ENCODE measurements around the gene ZNF462.

Gene ZNF462

GRCh38 chr9:106890608-106891007, 27.6 kb downstream of the ZNF462 start:
- Histone ChIP-seq H3K4me2 (ENCODE audit: low read length) (no peak overlapping the region), H3K4me1 (ENCODE audit: low read length) (no peaks in the 10 kb centered on the region), H3K27me3 (ENCODE audit: low read depth, low read length) (peaks cover 16% of the 10 kb centered on the region), H3K9me3 (ENCODE audit: insufficient read depth, low read length) (no peaks in the 10 kb centered on the region), H3K36me3 (replicated peaks; ENCODE audit: low read depth, low read length) (no peaks in the 10 kb centered on the region), H3K79me2 (ENCODE audit: low read length) (no peaks in the 10 kb centered on the region), H3K4me3 (ENCODE audit: low read length) (no peak overlapping the region), H2AFZ (ENCODE audit: low read depth, low read length) (no peak overlapping the region), H3K27ac (ENCODE audit: low read length) (no peak overlapping the region), H4K20me1 (ENCODE audit: insufficient read depth, low read length) (no peaks in the 10 kb centered on the region), H3K9ac (ENCODE audit: low read length) (no peak overlapping the region)
- TF ChIP-seq EZH2phosphoT487 (IDR thresholded peaks at IDR 0.05; ENCODE audit: low read depth) (no peak), CTCF (IDR thresholded peaks at IDR 0.05; ENCODE audit: low read depth, low read length) (no peak)

GRCh38 chr9:106891286-106891685, 28.3 kb downstream of the ZNF462 start:
- Histone ChIP-seq H2AFZ (ENCODE audit: low read depth, low read length) (no peak overlapping the region), H3K27ac (ENCODE audit: low read length) (no peak overlapping the region), H3K9me3 (ENCODE audit: insufficient read depth, low read length) (no peaks in the 10 kb centered on the region), H3K4me1 (ENCODE audit: low read length) (no peaks in the 10 kb centered on the region), H3K4me3 (ENCODE audit: low read length) (no peak overlapping the region), H3K36me3 (replicated peaks; ENCODE audit: low read depth, low read length) (no peaks in the 10 kb centered on the region), H4K20me1 (ENCODE audit: insufficient read depth, low read length) (no peaks in the 10 kb centered on the region), H3K9ac (ENCODE audit: low read length) (no peak overlapping the region), H3K79me2 (ENCODE audit: low read length) (no peaks in the 10 kb centered on the region), H3K27me3 (ENCODE audit: low read depth, low read length) (peaks cover 19% of the 10 kb centered on the region), H3K4me2 (ENCODE audit: low read length) (no peak overlapping the region)
- TF ChIP-seq CTCF (IDR thresholded peaks at IDR 0.05; ENCODE audit: low read depth, low read length) = no peak
- TF ChIP-seq EZH2phosphoT487 (IDR thresholded peaks at IDR 0.05; ENCODE audit: low read depth) = no peak

DNA sequence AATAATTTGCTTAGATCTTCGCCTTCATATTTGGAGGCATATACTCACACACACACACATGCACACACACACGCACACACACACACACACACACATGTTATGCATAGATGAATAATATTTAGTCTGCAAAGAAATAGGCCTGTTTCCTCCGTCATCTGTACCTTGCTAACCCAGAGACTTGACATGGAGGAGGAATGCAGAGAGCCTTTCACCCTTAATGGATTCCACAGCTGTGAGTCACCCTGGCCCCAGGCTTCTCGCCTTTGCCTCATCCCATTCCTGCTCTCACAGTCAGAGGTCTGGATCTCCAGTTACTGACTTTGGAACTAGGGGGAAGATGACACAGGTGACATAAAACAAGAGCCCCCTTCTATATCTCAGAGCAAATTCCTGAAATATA, 29.7 kb downstream of the ZNF462 start:
- Histone ChIP-seq H2AFZ (ENCODE audit: low read depth, low read length) (no peak overlapping the region), H3K36me3 (replicated peaks; ENCODE audit: low read depth, low read length) (no peaks in the 10 kb centered on the region), H3K27me3 (ENCODE audit: low read depth, low read length) (peaks cover 7% of the 10 kb centered on the region; the same call in 1 of the 2 replicates), H3K4me1 (ENCODE audit: low read length) (no peaks in the 10 kb centered on the region), H3K79me2 (ENCODE audit: low read length) (no peaks in the 10 kb centered on the region), H3K27ac (ENCODE audit: low read length) (no peak overlapping the region), H3K4me3 (ENCODE audit: low read length) (no peak overlapping the region), H3K9me3 (ENCODE audit: insufficient read depth, low read length) (no peaks in the 10 kb centered on the region), H3K9ac (ENCODE audit: low read length) (no peak overlapping the region), H3K4me2 (ENCODE audit: low read length) (no peak overlapping the region), H4K20me1 (ENCODE audit: insufficient read depth, low read length) (no peaks in the 10 kb centered on the region)
- TF ChIP-seq CTCF (IDR thresholded peaks at IDR 0.05; ENCODE audit: low read depth, low read length) (no peak), EZH2phosphoT487 (IDR thresholded peaks at IDR 0.05; ENCODE audit: low read depth) (no peak)

DNA sequence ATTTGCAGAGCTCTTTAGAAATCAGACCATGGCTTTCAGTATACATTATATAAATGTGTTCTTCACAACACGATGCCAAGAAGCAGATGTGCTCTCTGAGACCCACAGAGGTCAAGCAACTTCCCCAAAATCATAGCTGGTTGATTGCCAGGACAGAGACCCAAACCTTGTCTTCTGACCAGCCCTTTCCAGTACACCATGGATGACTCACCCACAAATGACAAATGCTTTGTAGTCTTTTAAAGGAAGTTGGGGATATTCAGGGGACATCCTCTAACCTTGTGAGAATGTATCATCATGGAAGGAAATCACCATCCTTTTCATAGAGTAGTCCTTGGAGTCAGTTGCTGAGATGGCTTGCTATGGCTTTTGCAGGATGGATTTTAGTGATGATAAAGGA, 30.1 kb downstream of the ZNF462 start:
- Histone ChIP-seq H3K36me3 (replicated peaks; ENCODE audit: low read depth, low read length) (no peaks in the 10 kb centered on the region), H3K9me3 (ENCODE audit: insufficient read depth, low read length) (no peaks in the 10 kb centered on the region), H3K4me1 (ENCODE audit: low read length) (no peaks in the 10 kb centered on the region), H3K9ac (ENCODE audit: low read length) (no peak overlapping the region), H3K27me3 (ENCODE audit: low read depth, low read length) (peaks cover 7% of the 10 kb centered on the region; the same call in 1 of the 2 replicates), H4K20me1 (ENCODE audit: insufficient read depth, low read length) (no peaks in the 10 kb centered on the region), H2AFZ (ENCODE audit: low read depth, low read length) (no peak overlapping the region), H3K4me3 (ENCODE audit: low read length) (no peak overlapping the region), H3K79me2 (ENCODE audit: low read length) (no peaks in the 10 kb centered on the region), H3K4me2 (ENCODE audit: low read length) (no peak overlapping the region), H3K27ac (ENCODE audit: low read length) (no peak overlapping the region)
- TF ChIP-seq EZH2phosphoT487 (IDR thresholded peaks at IDR 0.05; ENCODE audit: low read depth) = no peak
- no peak for TF ChIP-seq CTCF (IDR thresholded peaks at IDR 0.05; ENCODE audit: low read depth, low read length)
